Chondrocyte (in vitro differentiated cells): ENCODE measurements around the gene LLGL2. TPM values are rescaled to one million over a fixed set of nuclear protein-coding genes. Genes with fewer than 3 reads are reported as not detected.

Source experiments
- DNase-seq: peaks from one replicate; pipeline ENCODE4 v3.0.0; 2021; ENCODE audit warnings: mixed read lengths, low spot score
- H3K27ac Mint-ChIP-seq: one replicate; pipeline ENCODE4 v1.8.0; 2021; ENCODE audit warnings: mild to moderate bottlenecking, moderate library complexity, mixed read lengths; ENCODE audit not compliant: unreplicated experiment
- H3K27me3 Mint-ChIP-seq: 2 replicates; pipeline ENCODE4 v1.8.0; 2021; ENCODE audit warnings: low read depth, mixed read lengths
- H3K36me3 Mint-ChIP-seq: 2 replicates; pipeline ENCODE4 v1.8.0; 2021; ENCODE audit warnings: low read depth, mixed read lengths
- H3K4me1 Mint-ChIP-seq: 2 replicates; pipeline ENCODE4 v1.8.0; 2021; ENCODE audit warnings: low read depth, mild to moderate bottlenecking, mixed read lengths
- H3K4me3 Mint-ChIP-seq: one replicate; pipeline ENCODE4 v1.8.0; 2021; ENCODE audit warnings: mild to moderate bottlenecking, moderate library complexity, mixed read lengths; ENCODE audit not compliant: unreplicated experiment
- H3K9me3 Mint-ChIP-seq: 2 replicates; pipeline ENCODE4 v1.8.0; 2021; ENCODE audit warnings: low read depth, mixed read lengths
- total RNA-seq: library from RNA; stranded (reverse); gene quantifications from 3 replicates; pipeline ENCODE4 v1.2.1, GENCODE V29; 2021
- TF ChIP-seq, protein P1 (sequence below): fragments of 200-600 bp; sonication (generic); IDR thresholded peaks from 2 replicates; pipeline ENCODE4 v1.5.0; 2021; ENCODE audit warnings: antibody characterized with exemption, mild to moderate bottlenecking, moderate library complexity

Gene LLGL2
- total RNA-seq, 1 donor from 2014 or later = 1.8 TPM

DNA sequence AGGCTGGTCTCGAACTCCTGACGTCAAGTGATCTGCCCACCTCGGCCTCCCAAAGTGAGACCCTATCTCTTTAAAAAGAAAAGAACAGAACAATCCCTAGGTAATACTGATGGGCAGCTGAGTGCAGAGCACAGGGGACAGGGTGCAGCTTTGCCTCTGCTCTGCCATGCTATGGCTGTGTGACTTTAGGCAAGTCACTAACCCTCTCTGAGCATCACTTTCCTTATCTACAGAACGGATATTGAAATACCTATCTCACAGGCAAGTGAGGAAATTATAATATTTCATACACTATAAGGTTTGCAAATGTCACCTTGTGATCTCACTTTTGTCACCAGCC lies 14.3 kb upstream of the LLGL2 start:
- no peak overlapping the region for H3K27ac Mint-ChIP-seq
- DNase-seq = no peak
- H3K36me3 Mint-ChIP-seq = peaks cover 2% of the 10 kb centered on the region
- H3K4me3 Mint-ChIP-seq = no peak overlapping the region
- no peaks in the 10 kb centered on the region for H3K9me3 Mint-ChIP-seq
- no peaks in the 10 kb centered on the region for H3K27me3 Mint-ChIP-seq
- TF ChIP-seq, protein P1, sequence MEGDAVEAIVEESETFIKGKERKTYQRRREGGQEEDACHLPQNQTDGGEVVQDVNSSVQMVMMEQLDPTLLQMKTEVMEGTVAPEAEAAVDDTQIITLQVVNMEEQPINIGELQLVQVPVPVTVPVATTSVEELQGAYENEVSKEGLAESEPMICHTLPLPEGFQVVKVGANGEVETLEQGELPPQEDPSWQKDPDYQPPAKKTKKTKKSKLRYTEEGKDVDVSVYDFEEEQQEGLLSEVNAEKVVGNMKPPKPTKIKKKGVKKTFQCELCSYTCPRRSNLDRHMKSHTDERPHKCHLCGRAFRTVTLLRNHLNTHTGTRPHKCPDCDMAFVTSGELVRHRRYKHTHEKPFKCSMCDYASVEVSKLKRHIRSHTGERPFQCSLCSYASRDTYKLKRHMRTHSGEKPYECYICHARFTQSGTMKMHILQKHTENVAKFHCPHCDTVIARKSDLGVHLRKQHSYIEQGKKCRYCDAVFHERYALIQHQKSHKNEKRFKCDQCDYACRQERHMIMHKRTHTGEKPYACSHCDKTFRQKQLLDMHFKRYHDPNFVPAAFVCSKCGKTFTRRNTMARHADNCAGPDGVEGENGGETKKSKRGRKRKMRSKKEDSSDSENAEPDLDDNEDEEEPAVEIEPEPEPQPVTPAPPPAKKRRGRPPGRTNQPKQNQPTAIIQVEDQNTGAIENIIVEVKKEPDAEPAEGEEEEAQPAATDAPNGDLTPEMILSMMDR = no peak
- peaks cover 47% of the 10 kb centered on the region for H3K4me1 Mint-ChIP-seq

DNA sequence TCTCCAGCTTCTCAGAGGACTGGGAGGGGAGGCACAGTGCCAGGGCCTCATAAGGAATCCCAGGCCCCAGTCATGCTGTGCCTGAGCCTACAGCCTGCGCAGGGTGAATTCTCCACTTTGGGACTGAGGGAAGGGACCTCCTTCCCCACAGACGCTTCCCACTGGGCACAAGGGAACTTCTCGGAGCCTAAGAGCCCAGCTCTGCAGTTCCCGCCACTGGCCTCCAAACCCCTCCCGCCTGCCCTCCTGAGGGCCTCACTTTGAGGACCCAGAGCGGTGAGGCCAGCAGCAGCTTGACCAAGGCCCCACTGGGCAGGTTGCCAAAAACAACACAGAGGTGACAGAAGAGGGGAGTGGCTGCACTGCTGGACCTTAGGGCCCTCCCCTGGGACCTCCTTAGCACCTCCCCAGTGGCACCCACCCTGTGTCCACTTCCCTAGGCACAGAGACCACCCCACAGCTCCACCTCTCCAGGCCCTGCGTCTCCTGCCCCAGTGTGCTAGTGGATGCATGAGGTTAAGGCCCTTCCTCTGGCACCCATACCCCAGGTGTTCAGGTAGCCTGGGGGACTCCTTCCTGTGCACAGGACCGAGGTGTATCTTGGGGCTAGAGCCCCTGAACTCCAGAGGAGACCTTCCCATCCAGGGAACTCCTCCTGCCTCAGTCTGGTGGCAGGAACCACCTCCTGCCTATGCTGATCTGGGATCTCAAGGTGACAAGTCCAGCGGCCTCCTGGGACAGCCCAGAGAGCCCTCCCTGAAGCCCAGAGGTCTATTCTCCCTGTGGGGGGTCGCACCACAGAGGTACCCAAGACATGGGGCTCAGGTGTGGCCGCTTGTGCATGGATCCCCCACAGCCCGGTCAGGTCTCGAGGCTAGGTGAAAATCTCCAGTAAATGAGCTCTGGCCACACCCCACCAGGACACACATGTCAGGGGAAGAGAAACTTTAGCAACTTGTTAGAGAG lies 13.6 kb upstream of the LLGL2 start:
- no peak overlapping the region for H3K4me3 Mint-ChIP-seq
- TF ChIP-seq, protein P1 = no peak
- no peaks in the 10 kb centered on the region for H3K27me3 Mint-ChIP-seq
- no peak overlapping the region for H3K27ac Mint-ChIP-seq
- peaks cover 47% of the 10 kb centered on the region for H3K4me1 Mint-ChIP-seq
- DNase-seq = no peak
- no peaks in the 10 kb centered on the region for H3K9me3 Mint-ChIP-seq
- H3K36me3 Mint-ChIP-seq = peaks cover 2% of the 10 kb centered on the region

DNA sequence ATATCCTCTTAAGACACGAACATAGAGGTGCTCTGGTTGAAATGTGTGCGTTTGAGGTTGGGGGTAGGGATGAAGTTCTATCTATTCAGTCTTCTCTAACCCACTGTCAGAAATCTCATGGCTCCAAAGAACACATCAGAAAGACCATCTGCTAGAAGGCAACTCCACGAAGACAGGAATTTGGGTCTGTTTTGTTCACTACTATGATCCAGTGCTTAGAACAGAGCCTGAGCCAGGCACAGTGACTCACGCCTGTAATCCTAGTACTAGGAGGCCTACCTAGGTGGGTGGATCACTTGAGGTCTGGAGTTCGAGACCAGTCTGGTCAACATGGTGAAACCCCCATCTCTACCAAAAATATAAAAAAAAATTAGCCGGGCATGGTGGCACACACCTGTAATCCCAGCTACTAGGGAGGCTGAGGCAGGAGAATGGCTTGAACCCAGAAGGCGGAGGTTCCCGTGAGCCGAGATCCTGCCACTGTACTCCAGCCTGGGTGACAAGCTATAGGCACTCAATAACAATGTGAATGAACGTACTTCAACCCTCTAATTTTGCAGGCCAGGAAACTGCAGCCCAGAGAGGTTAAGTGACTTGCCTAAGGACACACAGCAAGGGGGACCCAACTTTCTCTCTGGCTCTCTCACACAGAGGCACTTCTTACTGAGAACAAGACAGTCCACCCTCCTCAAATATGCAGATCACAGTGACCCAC lies 12.4 kb upstream of the LLGL2 start:
- DNase-seq = no peak
- TF ChIP-seq, protein P1 = no peak
- peak overlapping the region; percentile 81 for H3K4me3 Mint-ChIP-seq
- no peak overlapping the region for H3K27ac Mint-ChIP-seq
- H3K9me3 Mint-ChIP-seq = no peaks in the 10 kb centered on the region
- H3K27me3 Mint-ChIP-seq = no peaks in the 10 kb centered on the region
- H3K4me1 Mint-ChIP-seq = peaks cover 57% of the 10 kb centered on the region
- peaks cover 2% of the 10 kb centered on the region for H3K36me3 Mint-ChIP-seq

- Mint-ChIP-seq H3K36me3 (peaks cover 2% of the 10 kb centered on the region), H3K4me1 (peaks cover 53% of the 10 kb centered on the region), H3K27me3 (no peaks in the 10 kb centered on the region), H3K27ac (no peak overlapping the region), H3K9me3 (no peaks in the 10 kb centered on the region), H3K4me3 (peak overlapping the region; percentile 81)
- TF ChIP-seq, protein P1 = no peak
- DNase-seq = peak; percentile 83
Observed at GRCh38 chr17:75513641-75514000, 11.9 kb upstream of the LLGL2 start.

DNA sequence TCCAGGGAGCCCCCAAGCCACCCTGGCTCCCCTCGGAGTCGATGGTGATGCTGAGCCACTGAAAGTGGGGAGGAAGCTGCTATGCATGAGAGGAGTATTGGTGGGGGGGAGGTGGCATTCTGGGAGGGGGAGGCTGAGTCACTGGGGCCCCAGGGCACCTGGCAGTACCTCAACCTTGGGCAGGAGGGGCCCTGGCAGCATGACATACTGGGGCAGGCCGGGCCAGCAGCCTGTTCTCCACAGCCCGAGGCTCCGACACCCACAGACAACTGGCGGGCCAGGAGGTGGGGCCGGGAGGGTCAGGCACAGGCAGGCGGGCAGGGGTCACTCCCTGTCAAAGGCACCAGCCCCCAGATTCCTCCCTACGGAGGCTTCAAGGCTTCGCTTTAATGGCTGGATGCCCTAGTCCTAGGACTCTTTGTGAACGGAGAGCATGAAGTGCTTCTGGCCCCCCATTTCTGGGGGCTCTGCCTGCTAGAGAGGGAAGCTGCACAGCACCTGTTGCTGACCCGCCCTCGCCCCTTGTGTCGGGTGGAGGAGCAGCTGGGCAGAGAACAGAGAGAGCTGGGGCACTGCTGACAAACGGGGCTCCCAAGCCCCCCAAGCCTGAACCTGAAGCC lies 11.1 kb upstream of the LLGL2 start:
- no peak overlapping the region for H3K27ac Mint-ChIP-seq
- peaks cover 45% of the 10 kb centered on the region for H3K4me1 Mint-ChIP-seq
- TF ChIP-seq, protein P1 = no peak
- H3K9me3 Mint-ChIP-seq = no peaks in the 10 kb centered on the region
- H3K36me3 Mint-ChIP-seq = peaks cover 2% of the 10 kb centered on the region
- H3K4me3 Mint-ChIP-seq = peak overlapping the region; percentile 81
- DNase-seq = no peak
- H3K27me3 Mint-ChIP-seq = no peaks in the 10 kb centered on the region
